HG02938 (cell line): Measurements from ENCODE around the gene ETV3L.
"Not testable (repeated sequence)": the region's sequence is repeated elsewhere in the genome, so short reads cannot be mapped to it uniquely, and the experiment has no call there.

Experiments used
- ATAC-seq: cut with Tn5 transposase; IDR thresholded peaks from one replicate; pipeline ENCODE4 v1.9.1; 2021; ENCODE audit warnings: mild to moderate bottlenecking, moderate library complexity; ENCODE audit not compliant: unreplicated experiment

The ETV3L gene

DNA sequence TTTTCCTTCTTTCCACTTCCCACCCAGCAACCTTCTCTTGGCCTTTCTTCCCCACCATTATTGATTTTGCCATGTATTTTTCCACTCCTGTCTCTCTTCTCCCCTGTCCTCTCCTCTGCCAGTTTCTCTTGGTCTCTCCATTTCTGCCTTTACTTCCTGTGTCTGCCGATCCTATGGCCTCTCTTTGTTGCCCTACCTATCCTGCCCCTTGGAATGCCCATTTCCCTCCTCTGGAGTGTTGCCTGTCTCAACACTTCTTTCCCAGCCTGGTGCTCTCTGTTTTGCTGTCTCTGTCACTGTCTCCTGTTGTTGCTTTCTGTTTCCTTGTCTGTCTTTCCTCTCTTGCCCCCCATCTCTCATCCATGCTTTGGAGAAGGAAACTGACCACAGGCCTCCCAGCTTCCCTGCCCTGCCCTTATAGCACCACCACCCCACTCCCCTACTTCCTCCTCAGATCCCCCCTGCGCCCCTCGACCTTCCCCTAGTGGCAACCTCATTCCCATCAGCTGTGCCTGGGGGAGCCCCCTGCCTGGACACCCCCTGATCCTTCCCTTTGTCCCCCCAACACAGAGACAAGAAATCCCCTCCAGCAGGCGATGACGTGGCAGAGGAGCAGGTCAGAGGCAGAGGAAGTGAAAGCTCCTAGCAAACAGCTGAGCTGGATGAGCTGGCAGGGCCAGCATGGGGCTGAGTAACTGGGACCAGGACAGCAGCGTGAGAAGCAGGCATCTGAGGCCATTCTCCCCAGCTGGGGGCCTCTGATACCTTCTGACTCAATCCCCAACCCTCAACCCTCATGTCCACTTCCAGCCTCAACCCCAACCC is 6.6 kb upstream of the ETV3L start:
- peak; percentile 62 for ATAC-seq

DNA sequence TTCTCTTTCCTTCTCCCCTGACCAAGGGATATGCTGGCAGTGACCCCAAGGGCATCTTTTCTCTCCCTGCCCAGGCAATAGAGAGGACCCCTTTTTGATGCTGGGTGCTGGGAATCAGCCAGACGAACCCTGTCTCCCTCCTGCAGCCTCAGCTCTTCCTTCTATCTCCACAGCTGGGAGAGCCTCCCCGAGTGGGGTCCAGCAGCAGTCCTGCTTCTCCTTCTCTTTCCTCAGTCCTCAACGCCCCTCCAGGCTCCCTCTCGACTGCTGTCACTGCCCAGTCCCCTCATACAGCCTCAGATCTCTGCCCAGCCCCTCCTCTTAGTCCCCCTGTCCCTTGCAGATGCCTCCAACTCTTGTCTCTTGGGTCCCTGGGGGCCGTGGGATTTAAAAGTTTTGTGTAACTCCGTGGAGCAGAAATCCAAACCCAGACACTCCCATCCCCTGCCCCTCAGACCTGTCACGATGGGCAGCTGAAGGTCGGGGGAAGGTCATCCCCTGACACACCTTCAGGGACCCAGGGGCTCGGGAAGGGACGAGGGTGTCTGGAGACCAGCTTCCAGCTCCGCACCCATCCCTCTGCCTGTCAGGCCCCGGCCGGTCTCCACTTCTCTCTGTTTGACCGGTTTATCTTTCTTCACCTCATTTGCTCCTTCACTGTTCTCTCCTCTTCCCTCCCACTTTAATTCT is 5.8 kb upstream of the ETV3L start:
- ATAC-seq: no peak

DNA sequence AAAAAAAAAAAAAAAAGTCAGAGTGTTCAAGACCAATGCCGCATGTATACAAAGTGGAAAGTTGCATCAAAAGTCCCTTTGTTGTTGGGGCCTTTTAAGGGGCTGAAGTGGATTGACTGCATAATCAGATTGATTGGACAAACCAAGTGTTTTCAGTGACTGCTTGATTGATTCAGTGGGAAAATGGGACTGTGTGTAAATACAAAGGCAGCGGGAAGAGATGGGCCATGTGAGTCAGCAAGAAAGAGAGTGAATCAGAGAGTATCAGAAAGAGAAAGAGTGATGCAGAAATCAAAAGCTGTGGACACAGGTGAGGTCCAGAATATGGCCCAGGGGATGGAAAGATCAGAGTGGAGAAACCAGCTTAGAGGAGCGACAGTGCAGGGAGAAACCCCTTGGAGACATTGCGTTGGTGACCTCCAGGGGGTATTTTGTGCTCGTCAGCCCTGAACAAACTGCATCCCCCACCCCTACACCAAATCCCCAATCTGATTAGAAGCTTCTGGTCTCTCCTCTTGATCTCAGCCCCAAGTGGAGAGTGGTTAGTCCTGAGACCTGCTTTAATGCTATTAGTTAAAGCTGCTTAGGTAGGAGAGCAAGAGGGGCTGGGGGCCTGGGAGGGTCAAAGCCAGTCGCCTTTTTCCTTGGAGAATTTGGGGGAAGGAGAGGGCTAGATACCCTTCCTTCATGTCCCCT is 5.1 kb upstream of the ETV3L start:
- no peak for ATAC-seq

DNA sequence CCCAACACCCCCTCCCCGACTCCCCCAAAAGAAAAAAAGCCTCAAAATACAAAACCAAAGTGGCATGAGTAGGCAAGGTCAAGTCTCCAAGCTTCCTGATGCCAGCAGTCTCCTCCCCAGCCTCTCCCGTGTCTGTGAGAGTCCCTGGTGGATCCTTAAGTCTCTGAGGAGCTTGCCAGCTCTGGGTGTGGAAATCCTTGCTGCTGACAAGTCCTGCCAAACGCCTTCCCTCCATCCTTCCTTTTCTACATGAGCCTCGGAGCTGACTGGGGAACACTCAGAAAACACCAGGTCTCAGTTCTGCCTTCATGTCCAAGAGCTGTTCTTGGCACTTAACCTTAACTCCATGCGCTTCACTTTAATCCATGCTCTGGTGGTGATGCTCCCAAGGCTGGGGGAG is 3.7 kb upstream of the ETV3L start:
- no peak for ATAC-seq

DNA sequence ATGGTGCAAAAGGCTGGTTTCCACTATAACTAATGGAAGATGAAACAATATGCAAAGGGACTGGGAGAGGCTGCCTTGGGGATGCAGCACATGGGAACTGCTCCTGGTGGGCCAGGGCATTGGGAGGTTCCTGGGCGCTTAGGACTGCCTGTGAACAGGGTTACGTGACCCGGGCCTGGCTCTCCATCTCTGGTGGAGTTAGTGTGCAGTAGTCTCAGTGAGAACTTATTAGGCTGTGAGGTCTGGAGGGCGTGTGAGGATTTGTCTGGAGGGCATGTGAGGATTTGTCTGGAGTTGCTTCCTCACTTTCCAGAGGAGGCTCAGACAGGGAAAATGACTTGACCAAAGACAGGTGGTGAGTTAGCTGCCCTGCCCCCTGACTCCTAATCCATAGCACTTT is 1.5 kb upstream of the ETV3L start:
- ATAC-seq: no peak

DNA sequence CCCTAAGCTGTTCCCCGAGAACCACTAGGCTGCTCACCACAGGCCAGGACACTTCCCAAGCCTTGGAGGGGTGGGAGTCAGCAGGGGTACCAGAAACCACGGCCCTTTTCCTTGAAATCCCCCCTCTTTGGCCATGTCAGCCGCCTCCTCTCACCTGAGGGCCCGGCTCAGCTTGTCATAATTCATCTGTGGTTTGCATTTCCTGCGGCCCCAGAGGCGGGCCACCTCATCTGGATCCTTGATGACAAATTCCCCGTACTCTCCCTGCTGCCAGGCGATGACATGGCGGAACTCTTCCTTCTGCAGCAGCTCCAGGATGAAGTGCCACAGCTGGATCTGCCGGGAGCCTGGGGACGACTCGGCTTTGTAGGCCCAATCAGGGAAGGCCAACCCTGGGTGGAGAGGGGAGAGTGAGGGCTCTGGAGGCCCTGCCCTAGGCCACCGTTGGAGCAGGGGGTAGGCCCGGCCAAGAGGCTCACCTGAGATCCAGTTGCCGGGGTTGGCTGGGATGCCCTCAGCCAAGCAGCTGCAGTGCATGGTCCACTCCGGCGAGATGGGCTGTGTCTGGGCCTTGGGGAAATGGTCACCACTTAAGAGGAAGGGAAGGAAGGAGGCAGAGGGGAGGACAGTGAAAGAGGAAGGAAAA is 498 bp downstream of the ETV3L start:
- ATAC-seq: not testable (repeated sequence)

DNA sequence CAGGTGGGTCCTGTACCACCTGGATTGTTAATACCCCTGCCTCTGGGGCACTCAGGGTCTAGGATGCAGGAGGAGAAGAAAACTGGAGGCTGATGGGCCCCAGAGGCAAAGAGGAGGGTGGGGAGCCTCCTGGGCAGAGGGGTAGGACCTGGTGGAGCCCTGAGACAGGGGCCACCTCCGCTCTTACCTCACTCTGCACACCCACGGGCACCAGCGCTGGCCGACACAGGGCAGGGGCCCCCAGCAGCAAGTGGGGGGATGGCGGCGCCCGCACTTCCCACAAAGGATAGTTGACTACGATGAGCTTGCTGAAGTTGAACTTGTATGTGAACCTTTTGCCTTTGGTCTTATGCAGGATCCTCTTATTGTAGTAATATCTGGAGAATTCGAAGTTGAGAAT is 1.1 kb downstream of the ETV3L start:
- ATAC-seq: no peak

DNA sequence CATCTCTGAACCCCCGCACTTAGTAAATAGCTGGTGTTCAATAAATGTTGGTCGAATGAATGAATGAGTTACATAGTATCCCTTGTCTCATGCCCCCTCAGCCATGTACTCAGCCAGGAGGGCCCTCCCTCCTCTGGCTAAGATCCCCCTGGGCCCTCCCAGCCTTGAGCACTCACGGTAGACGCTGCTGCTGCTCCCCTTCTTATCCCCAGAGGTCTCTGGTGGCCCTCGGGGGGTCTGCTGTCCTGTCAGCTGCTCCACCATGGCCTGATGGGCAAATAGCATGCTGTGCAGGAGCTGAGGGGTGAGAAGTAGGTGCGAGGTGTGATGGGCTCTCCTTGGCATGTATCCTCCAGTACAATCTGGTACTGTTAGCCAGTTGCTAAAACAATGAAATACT is 1.9 kb downstream of the ETV3L start:
- no peak for ATAC-seq

DNA sequence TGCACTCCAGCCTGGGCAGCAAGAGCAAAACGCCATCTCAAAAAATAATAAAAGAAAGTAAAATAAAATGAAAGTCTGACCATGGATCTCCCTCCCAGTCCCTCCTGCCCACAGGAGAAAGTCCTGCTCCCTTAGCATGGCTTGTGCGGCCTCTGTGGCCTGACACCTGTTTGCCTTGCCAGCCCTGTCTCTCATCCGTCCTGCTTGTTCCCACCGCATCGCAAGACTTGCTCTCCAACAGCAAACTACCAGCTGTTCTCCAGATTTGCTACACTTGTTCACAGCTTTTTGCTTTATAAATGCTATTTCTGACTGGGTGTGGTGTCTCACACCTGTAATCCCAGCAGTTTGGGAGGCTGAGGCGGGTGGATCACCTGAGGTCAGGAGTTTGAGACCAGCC is 2.7 kb downstream of the ETV3L start:
- no peak for ATAC-seq

DNA sequence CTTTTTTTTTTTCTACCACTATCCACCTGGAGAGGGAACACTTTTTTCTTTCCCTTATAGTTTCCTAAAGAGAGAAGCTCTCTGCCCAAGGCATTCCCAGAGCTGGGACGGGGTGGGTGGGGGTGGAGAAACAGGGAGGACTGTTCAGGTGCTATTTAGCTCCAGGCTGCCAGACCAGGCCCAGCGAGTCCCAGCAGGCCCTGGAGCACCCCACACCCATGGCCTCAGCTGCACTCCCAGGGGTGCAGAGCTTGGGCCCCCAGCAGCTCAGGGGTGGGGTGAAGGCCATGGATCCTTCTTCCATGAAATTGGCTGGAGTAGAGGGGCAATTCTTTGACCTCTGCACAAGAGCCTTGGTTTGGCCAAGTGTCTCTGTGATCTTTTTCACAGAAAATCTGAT is 4.1 kb downstream of the ETV3L start:
- ATAC-seq: no peak

DNA sequence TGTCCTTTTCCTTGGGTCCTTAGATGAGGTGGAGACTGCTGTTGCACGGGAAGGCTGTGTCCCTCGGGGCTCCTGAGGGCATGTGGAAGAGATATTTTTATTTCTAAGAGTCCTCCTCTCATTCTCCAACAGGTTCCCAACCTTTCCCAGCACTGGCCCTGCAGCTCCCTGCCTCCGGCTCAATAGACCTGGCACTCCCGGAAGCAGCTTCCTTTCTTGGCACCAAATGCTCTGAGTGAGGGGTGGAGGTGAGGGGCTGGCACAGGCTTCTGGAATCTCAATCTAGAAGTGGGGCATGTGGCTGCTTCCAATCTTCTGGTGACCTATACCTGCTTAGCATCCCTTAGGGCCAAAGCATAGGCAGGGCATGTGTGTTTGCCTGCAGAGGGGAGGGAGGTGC is 4.5 kb downstream of the ETV3L start:
- ATAC-seq: no peak

DNA sequence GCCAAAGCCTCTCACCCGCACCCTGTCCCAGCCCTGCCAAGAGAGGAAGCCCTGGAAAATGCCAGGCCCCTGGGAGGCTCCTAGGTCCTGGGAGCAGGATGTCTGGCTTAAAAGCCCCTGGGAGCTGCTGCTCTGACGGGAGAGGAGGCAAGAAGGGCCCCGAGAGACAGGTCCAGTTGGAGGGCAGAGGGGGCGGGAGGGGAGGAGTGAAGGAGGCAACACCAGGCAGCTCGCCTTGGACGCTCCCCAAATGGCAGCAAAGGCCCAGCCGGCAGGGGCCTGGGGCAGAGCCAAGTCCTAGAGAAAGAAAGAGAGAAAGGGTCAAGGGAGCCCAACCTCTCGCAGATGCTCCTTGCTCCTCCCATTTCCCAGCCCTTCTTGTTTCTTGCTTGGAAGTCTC is 6.8 kb downstream of the ETV3L start:
- no peak for ATAC-seq

DNA sequence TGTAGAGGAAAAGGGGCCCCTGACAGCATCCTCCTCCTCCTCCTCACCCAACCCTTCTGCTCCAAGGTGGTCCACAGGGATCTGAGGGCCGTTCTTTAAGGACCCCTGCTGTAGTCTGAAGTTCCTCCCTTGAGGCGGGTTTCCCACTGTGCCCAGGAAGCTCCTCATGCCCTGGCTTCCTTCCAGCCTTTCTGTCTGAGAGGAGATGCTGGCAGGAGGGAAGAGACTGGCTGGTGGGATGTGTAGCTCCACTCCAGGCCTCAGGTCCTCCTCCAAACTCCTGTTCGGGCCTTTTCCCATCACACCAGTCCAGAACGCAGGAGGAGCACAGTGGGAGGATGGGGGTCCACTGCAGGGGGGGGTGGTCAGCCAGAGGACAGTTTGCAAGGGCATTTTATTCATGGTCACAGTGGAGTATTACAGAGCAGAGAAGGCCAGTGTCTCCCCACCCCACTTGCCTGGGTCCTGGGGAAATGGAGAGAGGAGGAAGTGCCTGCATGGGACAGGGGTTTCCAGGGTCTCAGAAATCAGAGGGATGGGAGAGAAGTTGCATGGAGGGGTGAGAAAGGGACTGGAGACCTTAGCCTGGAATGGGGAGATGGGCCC is 7.8 kb downstream of the ETV3L start:
- ATAC-seq: no peak

DNA sequence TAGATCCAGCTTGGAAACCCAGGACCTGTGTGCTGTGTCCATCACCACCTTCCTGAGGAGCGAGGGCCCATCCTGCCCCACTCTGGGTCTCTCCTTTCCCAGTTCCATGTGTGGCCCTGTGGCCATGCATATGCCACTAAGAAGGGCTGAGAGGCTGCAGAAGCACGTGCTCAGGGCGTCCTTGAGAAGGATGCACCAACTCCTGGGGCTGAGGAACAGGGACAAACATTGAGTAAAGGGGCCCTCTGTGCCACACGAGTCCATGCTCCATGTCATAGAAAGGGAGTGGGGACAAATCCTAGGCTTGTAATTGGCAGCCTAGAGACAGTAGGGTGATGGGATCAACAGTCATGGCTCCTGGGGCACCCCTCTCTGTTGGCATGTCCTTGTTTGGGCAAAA is 8.4 kb downstream of the ETV3L start:
- no peak for ATAC-seq

DNA sequence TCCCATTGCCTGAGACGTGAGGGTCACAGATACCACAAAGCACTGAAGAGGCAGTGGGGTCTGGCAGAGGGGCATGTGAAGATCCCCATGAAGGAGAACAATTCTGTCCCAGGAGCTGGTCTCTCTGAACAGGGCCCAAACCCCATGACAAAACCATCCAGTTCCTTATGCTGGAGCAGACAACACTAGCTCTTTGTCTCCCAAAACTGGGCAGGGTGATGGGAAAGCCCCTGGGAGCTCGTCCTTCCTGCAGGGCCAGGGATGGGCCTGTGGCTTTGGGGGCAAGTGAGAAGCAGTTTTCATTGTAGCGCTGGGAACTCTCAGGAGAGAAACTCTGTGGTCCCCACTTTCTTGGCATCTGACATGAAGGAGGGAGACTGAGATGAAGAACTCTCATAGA is 8.8 kb downstream of the ETV3L start:
- no peak for ATAC-seq

DNA sequence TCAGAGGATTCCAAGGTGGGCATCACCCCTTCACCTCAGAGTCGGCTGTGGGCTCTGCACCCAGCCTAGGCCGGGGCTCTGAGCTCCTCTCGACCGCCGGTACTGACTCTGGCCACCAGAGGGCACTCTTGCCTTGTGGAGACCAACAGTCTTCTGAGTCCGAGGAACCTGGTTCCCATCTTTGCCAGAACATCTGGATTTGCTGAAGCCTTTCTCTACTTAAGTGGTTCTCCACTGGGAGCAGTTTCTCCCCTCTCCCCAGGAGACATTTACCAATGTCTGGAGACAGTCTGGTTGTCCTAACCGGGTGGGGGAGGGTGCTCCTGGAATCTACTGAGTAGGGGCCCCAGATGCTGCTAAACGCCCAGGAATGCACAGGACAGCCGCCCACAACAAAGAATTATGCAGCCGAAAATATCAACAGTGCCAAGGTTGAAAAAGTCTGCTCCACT is 9.4 kb downstream of the ETV3L start:
- ATAC-seq: no peak

DNA sequence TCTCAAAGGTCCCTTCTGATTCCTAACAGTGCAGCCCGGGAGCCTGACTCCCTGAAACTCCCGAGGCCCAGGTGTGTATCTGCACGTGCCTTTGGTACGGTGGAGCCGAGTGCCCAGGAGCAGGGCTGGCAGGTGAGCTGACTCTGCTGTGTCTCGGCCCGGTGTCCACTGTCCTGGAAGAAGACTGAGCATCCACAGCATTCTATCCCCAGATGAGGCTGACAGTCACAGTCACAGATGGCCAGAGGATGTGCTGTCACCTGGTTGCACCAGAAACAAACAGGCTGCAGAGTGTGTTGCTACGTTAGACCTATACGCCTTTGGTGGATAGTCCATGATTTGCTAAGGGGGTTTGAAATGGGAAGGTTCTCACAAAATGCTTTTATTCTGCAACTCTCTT is 9.8 kb downstream of the ETV3L start:
- no peak for ATAC-seq

DNA sequence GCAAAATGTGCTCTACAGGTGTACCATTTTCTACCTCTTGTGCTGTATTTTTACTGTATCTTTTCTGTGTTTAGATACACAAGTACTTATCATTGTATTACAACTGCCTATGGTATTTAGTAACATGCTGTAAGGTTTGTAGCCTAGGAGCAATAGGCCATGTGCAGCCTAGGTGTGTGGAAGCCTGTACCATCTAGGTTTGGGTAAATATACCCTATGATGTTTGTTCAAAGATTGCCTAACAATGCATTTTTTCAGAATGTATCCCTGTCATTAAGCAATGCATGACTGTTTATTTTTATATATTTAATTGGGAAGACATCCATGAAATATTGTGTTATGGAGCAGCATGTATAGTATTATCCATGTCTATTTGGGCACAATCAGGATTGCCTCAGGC is 11.0 kb downstream of the ETV3L start:
- ATAC-seq: no peak

DNA sequence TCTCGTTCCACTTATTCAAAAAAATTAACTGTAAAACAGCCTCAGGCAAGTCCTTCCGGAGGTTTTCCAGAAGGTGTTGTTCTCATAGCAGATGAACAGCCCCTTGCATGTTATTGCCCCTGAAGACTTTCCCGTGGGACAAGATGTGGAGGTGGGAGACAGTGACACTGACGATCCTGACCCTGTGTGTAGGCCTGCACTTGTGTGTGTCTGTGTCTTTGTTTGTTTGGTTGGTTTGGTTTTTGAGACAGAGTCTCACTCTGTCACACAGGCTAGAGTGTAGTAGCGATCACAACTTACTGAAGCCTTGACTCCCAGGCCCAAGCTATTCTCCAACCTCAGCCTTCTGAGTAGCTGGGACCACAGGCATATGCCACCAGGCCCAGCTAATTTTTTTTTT is 12.6 kb downstream of the ETV3L start:
- no peak for ATAC-seq

DNA sequence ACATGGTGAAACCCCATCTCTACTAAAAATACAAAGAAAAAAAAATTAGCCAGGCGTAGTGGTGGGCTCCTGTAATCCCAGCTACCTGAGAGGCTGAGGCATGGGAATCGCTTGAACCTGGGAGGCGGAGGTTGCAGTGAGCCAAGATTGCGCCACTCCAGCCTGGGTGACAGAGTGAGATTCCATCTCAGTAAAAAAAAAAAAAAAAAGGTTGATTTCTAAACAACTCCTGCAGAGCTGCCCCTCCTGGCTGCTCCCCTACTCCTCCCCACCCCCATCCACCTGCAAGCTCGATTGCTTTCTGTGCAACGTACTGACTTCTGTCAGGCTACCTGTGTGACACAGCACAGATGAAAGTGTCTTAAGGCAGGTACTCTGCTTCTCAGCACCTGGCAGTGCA is 13.3 kb downstream of the ETV3L start:
- no peak for ATAC-seq

DNA sequence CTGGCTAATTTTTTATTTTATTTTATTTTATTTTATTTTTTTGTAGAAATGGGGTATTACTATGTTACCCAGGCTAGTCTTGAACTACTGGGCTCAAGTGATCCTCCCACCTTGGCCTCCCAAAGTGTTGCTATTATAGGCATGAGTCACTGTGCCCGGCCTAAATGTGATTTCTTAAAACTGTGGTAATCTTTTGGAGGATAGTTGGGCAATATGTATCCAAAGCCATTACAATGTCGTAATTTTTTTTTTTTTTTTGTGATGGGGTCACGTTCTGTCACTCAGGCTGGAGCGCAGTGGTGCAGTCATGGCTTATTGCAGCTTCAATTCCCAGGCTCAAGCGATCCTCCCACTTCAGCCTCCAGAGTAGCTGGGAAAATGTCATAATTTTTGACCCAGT is 14.2 kb downstream of the ETV3L start:
- no peak for ATAC-seq
